ENCODE data around the gene DNAI1.

The DNAI1 gene

GRCh38 chr9:34458013-34458958, at the start of gene DNAI1, which contains the start of gene FAM219A:
TSS of gene DNAI1 (plus strand) at chr9:34458805. CDS start at chr9:34459006, 201 bp downstream.
TSS of gene FAM219A (minus strand) at chr9:34458570. CDS start at chr9:34458263, 307 bp downstream.
- peak within 1 kb of the TSS; percentile 78 for H3K4me3 ChIP-seq (ENCODE audit: low read depth, low read length)
- H3K36me3 ChIP-seq (ENCODE audit: control insufficient read depth, insufficient read depth, low read length): no peaks in the 10 kb centered on the region
- peaks cover 9% of the 10 kb centered on the region for H3K4me1 ChIP-seq (ENCODE audit: control insufficient read depth, insufficient read depth, low read length)
- no peaks in the 10 kb centered on the region; the same call in 1 of the 2 replicates for H3K27me3 ChIP-seq (ENCODE audit: control insufficient read depth, insufficient read depth, low read length)
- peak within 1 kb of the TSS; percentile 45; the same call in 1 of the 2 replicates for H3K9ac ChIP-seq (ENCODE audit: low read depth, low read length)
- H3K9me3 ChIP-seq (ENCODE audit: control insufficient read depth, insufficient read depth, low read length): no peaks in the 10 kb centered on the region
- peak within 1 kb of the TSS; percentile 56 for H3K27ac ChIP-seq (ENCODE audit: low read depth, low read length)

DNA sequence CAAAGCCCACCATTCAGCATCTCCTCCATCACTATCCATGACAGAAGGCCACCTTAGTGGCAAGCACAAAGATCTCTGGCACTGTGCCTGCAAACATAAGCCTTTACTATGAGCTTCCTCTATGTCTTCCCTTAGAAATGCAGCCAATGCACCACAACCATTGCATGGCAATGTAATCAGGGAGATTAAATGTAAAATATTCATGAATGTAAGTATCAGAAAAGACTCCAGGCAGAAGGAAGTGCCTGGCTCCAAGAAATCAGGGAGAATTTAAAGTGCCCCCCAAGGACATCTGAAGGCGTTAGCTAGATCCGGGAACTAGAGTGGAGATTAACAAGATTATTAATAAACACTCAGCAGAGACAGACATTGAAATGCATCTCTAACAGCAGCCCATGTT, 49.5 kb upstream of the DNAI1 start:
- no peak overlapping the region for H3K4me3 ChIP-seq (ENCODE audit: low read depth, low read length)
- H3K9me3 ChIP-seq (ENCODE audit: control insufficient read depth, insufficient read depth, low read length): no peaks in the 10 kb centered on the region
- no peak overlapping the region for H3K27ac ChIP-seq (ENCODE audit: low read depth, low read length)
- no peaks in the 10 kb centered on the region for H3K27me3 ChIP-seq (ENCODE audit: control insufficient read depth, insufficient read depth, low read length)
- H3K9ac ChIP-seq (ENCODE audit: low read depth, low read length): no peak overlapping the region
- H3K4me1 ChIP-seq (ENCODE audit: control insufficient read depth, insufficient read depth, low read length): no peaks in the 10 kb centered on the region
- H3K36me3 ChIP-seq (ENCODE audit: control insufficient read depth, insufficient read depth, low read length): no peaks in the 10 kb centered on the region

DNA sequence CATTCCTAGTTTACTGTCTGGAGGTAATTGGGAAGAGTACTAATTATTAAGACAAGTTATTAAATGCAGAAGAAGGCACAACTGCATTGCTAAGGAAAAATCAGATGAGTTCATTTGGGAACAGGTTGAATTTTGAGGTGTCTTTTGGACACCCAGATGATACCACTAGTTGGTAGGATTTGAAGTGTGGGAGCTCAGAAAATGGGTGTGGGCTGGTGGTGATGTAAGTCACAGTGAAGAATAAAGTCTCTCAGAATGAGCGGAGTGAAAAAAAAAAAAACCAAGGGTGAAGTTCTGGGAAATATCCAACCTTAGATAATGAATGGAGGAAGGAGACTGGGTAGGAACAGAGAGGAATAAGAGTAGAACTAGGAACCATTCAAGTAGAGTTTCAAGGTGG, 46.3 kb upstream of the DNAI1 start:
- Histone ChIP-seq H3K36me3 (ENCODE audit: control insufficient read depth, insufficient read depth, low read length) (no peaks in the 10 kb centered on the region), H3K4me1 (ENCODE audit: control insufficient read depth, insufficient read depth, low read length) (no peaks in the 10 kb centered on the region), H3K4me3 (ENCODE audit: low read depth, low read length) (no peak overlapping the region), H3K9ac (ENCODE audit: low read depth, low read length) (no peak overlapping the region), H3K9me3 (ENCODE audit: control insufficient read depth, insufficient read depth, low read length) (no peaks in the 10 kb centered on the region), H3K27me3 (ENCODE audit: control insufficient read depth, insufficient read depth, low read length) (no peaks in the 10 kb centered on the region), H3K27ac (ENCODE audit: low read depth, low read length) (no peak overlapping the region)

- Histone ChIP-seq H3K27me3 (ENCODE audit: control insufficient read depth, insufficient read depth, low read length) (no peaks in the 10 kb centered on the region), H3K4me3 (ENCODE audit: low read depth, low read length) (no peak overlapping the region), H3K9ac (ENCODE audit: low read depth, low read length) (no peak overlapping the region), H3K27ac (ENCODE audit: low read depth, low read length) (no peak overlapping the region), H3K9me3 (ENCODE audit: control insufficient read depth, insufficient read depth, low read length) (no peaks in the 10 kb centered on the region), H3K36me3 (ENCODE audit: control insufficient read depth, insufficient read depth, low read length) (no peaks in the 10 kb centered on the region), H3K4me1 (ENCODE audit: control insufficient read depth, insufficient read depth, low read length) (no peaks in the 10 kb centered on the region)
These were observed 45.3 kb upstream of the DNAI1 start for GRCh38 chr9:34413231-34413852.

GRCh38 chr9:34417734-34418133, 40.9 kb upstream of the DNAI1 start:
- Histone ChIP-seq H3K4me1 (ENCODE audit: control insufficient read depth, insufficient read depth, low read length) (peaks cover 11% of the 10 kb centered on the region), H3K9ac (ENCODE audit: low read depth, low read length) (no peak overlapping the region), H3K27ac (ENCODE audit: low read depth, low read length) (no peak overlapping the region)

GRCh38 chr9:34419716-34420504, 38.7 kb upstream of the DNAI1 start:
- Histone ChIP-seq H3K4me1 (ENCODE audit: control insufficient read depth, insufficient read depth, low read length) (peaks cover 11% of the 10 kb centered on the region), H3K9ac (ENCODE audit: low read depth, low read length) (no peak overlapping the region), H3K36me3 (ENCODE audit: control insufficient read depth, insufficient read depth, low read length) (no peaks in the 10 kb centered on the region), H3K27ac (ENCODE audit: low read depth, low read length) (no peak overlapping the region), H3K4me3 (ENCODE audit: low read depth, low read length) (no peak overlapping the region), H3K27me3 (ENCODE audit: control insufficient read depth, insufficient read depth, low read length) (no peaks in the 10 kb centered on the region), H3K9me3 (ENCODE audit: control insufficient read depth, insufficient read depth, low read length) (no peaks in the 10 kb centered on the region)

More at GRCh38 chr9:34417734-34418133, 40.9 kb upstream of the DNAI1 start:
- H3K4me3 ChIP-seq (ENCODE audit: low read depth, low read length): no peak overlapping the region
- no peaks in the 10 kb centered on the region for H3K36me3 ChIP-seq (ENCODE audit: control insufficient read depth, insufficient read depth, low read length)
- H3K9me3 ChIP-seq (ENCODE audit: control insufficient read depth, insufficient read depth, low read length): no peaks in the 10 kb centered on the region
- H3K27me3 ChIP-seq (ENCODE audit: control insufficient read depth, insufficient read depth, low read length): no peaks in the 10 kb centered on the region

GRCh38 chr9:34426347-34427074, 32.1 kb upstream of the DNAI1 start:
- Histone ChIP-seq H3K9me3 (ENCODE audit: control insufficient read depth, insufficient read depth, low read length) (no peaks in the 10 kb centered on the region), H3K27ac (ENCODE audit: low read depth, low read length) (no peak overlapping the region), H3K9ac (ENCODE audit: low read depth, low read length) (no peak overlapping the region), H3K27me3 (ENCODE audit: control insufficient read depth, insufficient read depth, low read length) (no peaks in the 10 kb centered on the region), H3K4me3 (ENCODE audit: low read depth, low read length) (no peak overlapping the region), H3K36me3 (ENCODE audit: control insufficient read depth, insufficient read depth, low read length) (no peaks in the 10 kb centered on the region), H3K4me1 (ENCODE audit: control insufficient read depth, insufficient read depth, low read length) (peaks cover 9% of the 10 kb centered on the region)

GRCh38 chr9:34428325-34428958, 30.2 kb upstream of the DNAI1 start:
- no peaks in the 10 kb centered on the region for H3K36me3 ChIP-seq (ENCODE audit: control insufficient read depth, insufficient read depth, low read length)
- H3K4me3 ChIP-seq (ENCODE audit: low read depth, low read length): no peak overlapping the region
- H3K4me1 ChIP-seq (ENCODE audit: control insufficient read depth, insufficient read depth, low read length): peaks cover 9% of the 10 kb centered on the region
- no peak overlapping the region for H3K9ac ChIP-seq (ENCODE audit: low read depth, low read length)
- H3K27ac ChIP-seq (ENCODE audit: low read depth, low read length): no peak overlapping the region
- H3K9me3 ChIP-seq (ENCODE audit: control insufficient read depth, insufficient read depth, low read length): no peaks in the 10 kb centered on the region
- H3K27me3 ChIP-seq (ENCODE audit: control insufficient read depth, insufficient read depth, low read length): no peaks in the 10 kb centered on the region

DNA sequence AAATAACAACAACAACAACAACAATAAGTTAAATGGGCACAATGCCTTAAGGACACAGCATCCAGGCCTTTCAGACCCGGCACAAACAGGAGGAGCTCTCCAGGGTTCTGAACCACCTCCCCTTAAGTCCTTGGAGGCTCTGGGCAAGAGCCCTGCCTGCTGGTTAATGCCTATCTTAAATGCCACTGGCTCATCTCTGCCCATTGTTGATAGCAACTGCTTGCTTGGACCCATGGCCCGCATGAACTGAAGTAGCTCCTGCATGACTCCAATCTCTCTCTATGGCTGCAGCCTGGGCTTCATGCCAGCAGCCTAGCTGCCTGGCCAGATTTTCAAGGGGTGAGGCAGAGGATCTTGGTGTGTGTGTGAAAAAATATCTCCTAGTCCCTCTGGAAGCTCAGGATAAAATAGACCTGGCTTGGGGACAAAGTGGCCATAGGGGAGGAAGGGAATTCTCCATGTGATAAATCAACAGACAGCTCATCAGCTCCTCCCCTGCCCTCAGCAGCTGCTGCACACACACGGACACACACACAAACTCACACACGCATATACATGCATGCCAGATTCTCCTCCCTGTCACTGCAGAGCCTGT, 27.7 kb upstream of the DNAI1 start:
- no peak overlapping the region for H3K9ac ChIP-seq (ENCODE audit: low read depth, low read length)
- H3K9me3 ChIP-seq (ENCODE audit: control insufficient read depth, insufficient read depth, low read length): no peaks in the 10 kb centered on the region
- no peak overlapping the region for H3K27ac ChIP-seq (ENCODE audit: low read depth, low read length)
- peaks cover 9% of the 10 kb centered on the region for H3K4me1 ChIP-seq (ENCODE audit: control insufficient read depth, insufficient read depth, low read length)
- no peak overlapping the region for H3K4me3 ChIP-seq (ENCODE audit: low read depth, low read length)
- H3K36me3 ChIP-seq (ENCODE audit: control insufficient read depth, insufficient read depth, low read length): no peaks in the 10 kb centered on the region
- H3K27me3 ChIP-seq (ENCODE audit: control insufficient read depth, insufficient read depth, low read length): no peaks in the 10 kb centered on the region
